HepG2 (cell line): ENCODE measurements around the gene SNX9. TPM values are rescaled to one million over a fixed set of nuclear protein-coding genes. Genes with fewer than 3 reads are reported as not detected.
A peak's percentile ranks its signal among the peaks of the same experiment; 100 is the strongest.

ENCODE experiments used
- CBX5 ChIP-seq: sonication (generic); formaldehyde crosslinking; IDR thresholded peaks from 2 replicates; pipeline ENCODE4 v1.4.0; 2020; ENCODE audit warnings: missing genetic modification reagents, borderline replicate concordance
- ETV5 ChIP-seq: IDR thresholded peaks from 2 replicates; pipeline ENCODE4 v1.6.1; 2018; ENCODE audit warnings: missing biosample characterization, missing genetic modification reagents, inconsistent platforms, borderline replicate concordance
- FOXO4 ChIP-seq: sonication (generic); formaldehyde crosslinking; conservative IDR thresholded peaks from 2 replicates; pipeline ENCODE4 v1.8.1; 2023; ENCODE audit warnings: missing genetic modification reagents
- GATA4 ChIP-seq: sonication (generic); IDR thresholded peaks from 2 replicates; pipeline ENCODE4 v1.6.1; 2016; ENCODE audit warnings: antibody characterized with exemption, low read depth, borderline replicate concordance
- HDAC6 ChIP-seq: fragments of 200-600 bp; sonication (generic); IDR thresholded peaks from 2 replicates; pipeline ENCODE4 v1.7.0; 2017; ENCODE audit warnings: mild to moderate bottlenecking, antibody characterized with exemption, low read length, low read depth
- KDM4B ChIP-seq: sonication (generic); formaldehyde crosslinking; IDR thresholded peaks from 2 replicates; pipeline ENCODE4 v1.4.0; 2020; ENCODE audit warnings: missing genetic modification reagents
- NCOA2 ChIP-seq: sonication (generic); formaldehyde crosslinking; IDR thresholded peaks from 2 replicates; pipeline ENCODE4 v1.8.0; 2022; ENCODE audit warnings: inconsistent platforms
- POLR2AphosphoS2 ChIP-seq: IDR thresholded peaks from 2 replicates; pipeline ENCODE4 v1.6.1; 2011; ENCODE audit warnings: low read depth, low read length, improper control_type of control experiment
- RFX5 ChIP-seq: IDR thresholded peaks from 2 replicates; pipeline ENCODE4 v1.6.1; 2011; ENCODE audit warnings: low read depth, low read length, improper control_type of control experiment
- SMYD3 ChIP-seq: sonication (generic); formaldehyde crosslinking; IDR thresholded peaks from 2 replicates; pipeline ENCODE4 v1.8.1; 2023; ENCODE audit warnings: mild to moderate bottlenecking, missing genetic modification reagents
- SRF ChIP-seq: IDR thresholded peaks from 2 replicates; pipeline ENCODE4 v1.6.1; 2011; ENCODE audit warnings: mild to moderate bottlenecking, low read depth, low read length, moderate library complexity
- TBX3 ChIP-seq: fragments of 450-650 bp; IDR thresholded peaks from 2 replicates; pipeline ENCODE4 v1.6.1; 2017; ENCODE audit warnings: antibody characterized with exemption, mild to moderate bottlenecking, inconsistent platforms, borderline replicate concordance
- ZBTB44 ChIP-seq: sonication (generic); formaldehyde crosslinking; IDR thresholded peaks from 2 replicates; pipeline ENCODE4 v1.4.0; 2020; ENCODE audit warnings: missing genetic modification reagents
- ZNF546 ChIP-seq: sonication (generic); formaldehyde crosslinking; conservative IDR thresholded peaks from 2 replicates; pipeline ENCODE4 v1.8.1; 2023; ENCODE audit warnings: mild to moderate bottlenecking, missing genetic modification reagents
- ZNF598 ChIP-seq: sonication (generic); formaldehyde crosslinking; IDR thresholded peaks from 2 replicates; pipeline ENCODE4 v1.5.1; 2020; ENCODE audit warnings: mild to moderate bottlenecking, missing genetic modification reagents, borderline replicate concordance
- ZNF790 ChIP-seq: sonication (generic); formaldehyde crosslinking; IDR thresholded peaks from 2 replicates; pipeline ENCODE4 v1.8.0; 2022; ENCODE audit warnings: missing genetic modification reagents, mild to moderate bottlenecking, borderline replicate concordance
- ZSCAN9 ChIP-seq: IDR thresholded peaks from 2 replicates; pipeline ENCODE4 v1.6.1; 2016; ENCODE audit warnings: borderline replicate concordance
- polyA plus RNA-seq, 8 experiments: library from polyadenylated mRNA; depleted of rRNA in 3 of 8; stranded (reverse) in 7 of 8; unstranded in 1 of 8; fragments of >200 nt; fragmentation: Illumina TruSeq in 4 of 8; extraction: Trizol in 4 of 8; gene quantifications; 2 replicates each; pipeline versions ENCODE4 v1.2.1 to v1.2.3, GENCODE V29; 2011 to 2016; ENCODE audit warnings: low read depth in 4 of 8, missing spikeins in 1 of 8, mixed read lengths in 1 of 8; ENCODE audit not compliant: insufficient read depth in 1 of 8
- total RNA-seq, 5 experiments: library from RNA; depleted of rRNA; stranded (reverse); fragments of >200 nt; fragmentation: Illumina TruSeq; extraction: Trizol; gene quantifications; 2 replicates each; pipeline ENCODE4 v1.2.3, GENCODE V29; 2016; ENCODE audit warnings: low read depth in 1 of 5
- TF ChIP-seq, protein P1 (sequence below): sonication (generic); formaldehyde crosslinking; IDR thresholded peaks from 2 replicates; pipeline ENCODE4 v1.8.1; 2022; ENCODE audit warnings: low read depth, mild to moderate bottlenecking, missing genetic modification reagents
- TF ChIP-seq, protein P2 (sequence below): sonication (generic); formaldehyde crosslinking; IDR thresholded peaks from 2 replicates; pipeline ENCODE4 v1.4.0; 2020; ENCODE audit warnings: missing genetic modification reagents, mild to moderate bottlenecking, borderline replicate concordance

SNX9 gene
- total and polyA plus RNA-seq, 2 of the 13 experiments (the other 11 are each of a cell fraction or from before 2014, with no cell fraction given) = 21.9 to 36.0 TPM

GRCh38 chr6:157773248-157773773, 49.7 kb upstream of the SNX9 start (continued):
- TF ChIP-seq NCOA2 (CRISPR knock-in tag) (peak; percentile 20; the same call in 1 of the 2 replicates), ZBTB44 (CRISPR knock-in tag) (no peak), SRF (no peak), POLR2AphosphoS2 (no peak), KDM4B (CRISPR knock-in tag) (no peak), SMYD3 (no peak), ZNF598 (CRISPR knock-in tag) (no peak), FOXO4 (CRISPR knock-in tag) (no peak), TBX3 (no peak), GATA4 (no peak), CBX5 (CRISPR knock-in tag) (no peak), RFX5 (no peak), ETV5 (CRISPR knock-in tag) (no peak), ZNF790 (CRISPR knock-in tag) (no peak), ZSCAN9 (peak; percentile 59; the same call in 1 of the 2 replicates), ZNF546 (CRISPR knock-in tag) (no peak), HDAC6 (no peak)
- TF ChIP-seq, protein P1, sequence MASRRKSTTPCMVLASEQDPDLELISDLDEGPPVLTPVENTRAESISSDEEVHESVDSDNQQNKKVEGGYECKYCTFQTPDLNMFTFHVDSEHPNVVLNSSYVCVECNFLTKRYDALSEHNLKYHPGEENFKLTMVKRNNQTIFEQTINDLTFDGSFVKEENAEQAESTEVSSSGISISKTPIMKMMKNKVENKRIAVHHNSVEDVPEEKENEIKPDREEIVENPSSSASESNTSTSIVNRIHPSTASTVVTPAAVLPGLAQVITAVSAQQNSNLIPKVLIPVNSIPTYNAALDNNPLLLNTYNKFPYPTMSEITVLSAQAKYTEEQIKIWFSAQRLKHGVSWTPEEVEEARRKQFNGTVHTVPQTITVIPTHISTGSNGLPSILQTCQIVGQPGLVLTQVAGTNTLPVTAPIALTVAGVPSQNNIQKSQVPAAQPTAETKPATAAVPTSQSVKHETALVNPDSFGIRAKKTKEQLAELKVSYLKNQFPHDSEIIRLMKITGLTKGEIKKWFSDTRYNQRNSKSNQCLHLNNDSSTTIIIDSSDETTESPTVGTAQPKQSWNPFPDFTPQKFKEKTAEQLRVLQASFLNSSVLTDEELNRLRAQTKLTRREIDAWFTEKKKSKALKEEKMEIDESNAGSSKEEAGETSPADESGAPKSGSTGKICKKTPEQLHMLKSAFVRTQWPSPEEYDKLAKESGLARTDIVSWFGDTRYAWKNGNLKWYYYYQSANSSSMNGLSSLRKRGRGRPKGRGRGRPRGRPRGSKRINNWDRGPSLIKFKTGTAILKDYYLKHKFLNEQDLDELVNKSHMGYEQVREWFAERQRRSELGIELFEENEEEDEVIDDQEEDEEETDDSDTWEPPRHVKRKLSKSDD (CRISPR knock-in tag) = no peak
- TF ChIP-seq, protein P2, sequence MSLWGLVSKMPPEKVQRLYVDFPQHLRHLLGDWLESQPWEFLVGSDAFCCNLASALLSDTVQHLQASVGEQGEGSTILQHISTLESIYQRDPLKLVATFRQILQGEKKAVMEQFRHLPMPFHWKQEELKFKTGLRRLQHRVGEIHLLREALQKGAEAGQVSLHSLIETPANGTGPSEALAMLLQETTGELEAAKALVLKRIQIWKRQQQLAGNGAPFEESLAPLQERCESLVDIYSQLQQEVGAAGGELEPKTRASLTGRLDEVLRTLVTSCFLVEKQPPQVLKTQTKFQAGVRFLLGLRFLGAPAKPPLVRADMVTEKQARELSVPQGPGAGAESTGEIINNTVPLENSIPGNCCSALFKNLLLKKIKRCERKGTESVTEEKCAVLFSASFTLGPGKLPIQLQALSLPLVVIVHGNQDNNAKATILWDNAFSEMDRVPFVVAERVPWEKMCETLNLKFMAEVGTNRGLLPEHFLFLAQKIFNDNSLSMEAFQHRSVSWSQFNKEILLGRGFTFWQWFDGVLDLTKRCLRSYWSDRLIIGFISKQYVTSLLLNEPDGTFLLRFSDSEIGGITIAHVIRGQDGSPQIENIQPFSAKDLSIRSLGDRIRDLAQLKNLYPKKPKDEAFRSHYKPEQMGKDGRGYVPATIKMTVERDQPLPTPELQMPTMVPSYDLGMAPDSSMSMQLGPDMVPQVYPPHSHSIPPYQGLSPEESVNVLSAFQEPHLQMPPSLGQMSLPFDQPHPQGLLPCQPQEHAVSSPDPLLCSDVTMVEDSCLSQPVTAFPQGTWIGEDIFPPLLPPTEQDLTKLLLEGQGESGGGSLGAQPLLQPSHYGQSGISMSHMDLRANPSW (CRISPR knock-in tag) = no peak
